GM12801 (cell line): Measurements from ENCODE around the gene ENTPD6.

Source experiments
- CTCF ChIP-seq: IDR thresholded peaks from one replicate; pipeline ENCODE4 v1.5.1; 2011; ENCODE audit warnings: control low read depth; ENCODE audit not compliant: insufficient read length; ENCODE audit errors: extremely low read depth

ENTPD6 gene

GRCh38 chr20:25214426-25214790 lies 18.9 kb downstream of the ENTPD6 start:
- no peak for TF ChIP-seq CTCF

GRCh38 chr20:25214819-25215218 lies 19.3 kb downstream of the ENTPD6 start:
- no peak for TF ChIP-seq CTCF

GRCh38 chr20:25215521-25215920 lies 20.0 kb downstream of the ENTPD6 start:
- TF ChIP-seq CTCF: no peak

- TF ChIP-seq CTCF: no peak
Observed at GRCh38 chr20:25216199-25216945, 20.9 kb downstream of the ENTPD6 start.

- TF ChIP-seq CTCF: no peak
Observed at GRCh38 chr20:25217161-25218108, 21.9 kb downstream of the ENTPD6 start.

- no peak for TF ChIP-seq CTCF
Observed at GRCh38 chr20:25218109-25218486, 22.6 kb downstream of the ENTPD6 start.

GRCh38 chr20:25218492-25218891 lies 23.0 kb downstream of the ENTPD6 start:
- no peak for TF ChIP-seq CTCF
